ENCODE data around the gene EPS8.

Gene EPS8

GRCh38 chr12:15574353-15574752 is 214.8 kb downstream of the EPS8 start:
- no peak overlapping the region for H3K4me2 ChIP-seq (ENCODE audit: low read depth, low read length, poor library complexity, severe bottlenecking)

More at GRCh38 chr12:15574353-15574752, 214.8 kb downstream of the EPS8 start:
- TF ChIP-seq, protein P1, sequence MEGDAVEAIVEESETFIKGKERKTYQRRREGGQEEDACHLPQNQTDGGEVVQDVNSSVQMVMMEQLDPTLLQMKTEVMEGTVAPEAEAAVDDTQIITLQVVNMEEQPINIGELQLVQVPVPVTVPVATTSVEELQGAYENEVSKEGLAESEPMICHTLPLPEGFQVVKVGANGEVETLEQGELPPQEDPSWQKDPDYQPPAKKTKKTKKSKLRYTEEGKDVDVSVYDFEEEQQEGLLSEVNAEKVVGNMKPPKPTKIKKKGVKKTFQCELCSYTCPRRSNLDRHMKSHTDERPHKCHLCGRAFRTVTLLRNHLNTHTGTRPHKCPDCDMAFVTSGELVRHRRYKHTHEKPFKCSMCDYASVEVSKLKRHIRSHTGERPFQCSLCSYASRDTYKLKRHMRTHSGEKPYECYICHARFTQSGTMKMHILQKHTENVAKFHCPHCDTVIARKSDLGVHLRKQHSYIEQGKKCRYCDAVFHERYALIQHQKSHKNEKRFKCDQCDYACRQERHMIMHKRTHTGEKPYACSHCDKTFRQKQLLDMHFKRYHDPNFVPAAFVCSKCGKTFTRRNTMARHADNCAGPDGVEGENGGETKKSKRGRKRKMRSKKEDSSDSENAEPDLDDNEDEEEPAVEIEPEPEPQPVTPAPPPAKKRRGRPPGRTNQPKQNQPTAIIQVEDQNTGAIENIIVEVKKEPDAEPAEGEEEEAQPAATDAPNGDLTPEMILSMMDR (conservative IDR thresholded peaks at IDR 0.05; ENCODE audit: low read length): no peak
- TF ChIP-seq EZH2phosphoT487 (IDR thresholded peaks at IDR 0.05; ENCODE audit: borderline replicate concordance): no peak
- H3K9ac ChIP-seq (ENCODE audit: low read depth, low read length, poor library complexity, severe bottlenecking): no peak overlapping the region
- no peaks in the 10 kb centered on the region for H3K4me1 ChIP-seq (ENCODE audit: insufficient read depth, low read length, poor library complexity, severe bottlenecking)
- H3K79me2 ChIP-seq (ENCODE audit: insufficient read depth, low read length): no peaks in the 10 kb centered on the region
- H3K4me3 ChIP-seq (ENCODE audit: low read length, poor library complexity, severe bottlenecking): no peak overlapping the region
- no peak overlapping the region for H2AFZ ChIP-seq (ENCODE audit: low read length)
- H3K9me2 ChIP-seq (replicated peaks; ENCODE audit: low read depth, low read length): no peaks in the 10 kb centered on the region
- no peaks in the 10 kb centered on the region for H3K9me3 ChIP-seq (ENCODE audit: insufficient read depth, low read depth, low read length)
- H3K36me3 ChIP-seq (ENCODE audit: insufficient read depth, low read length): no peaks in the 10 kb centered on the region
- no peaks in the 10 kb centered on the region for H3K27me3 ChIP-seq (ENCODE audit: insufficient read depth, low read length, poor library complexity, severe bottlenecking)
- no peaks in the 10 kb centered on the region for H3F3A ChIP-seq (ENCODE audit: low read depth)
- no peaks in the 10 kb centered on the region for H4K20me1 ChIP-seq (ENCODE audit: insufficient read depth, low read length, poor library complexity, severe bottlenecking)
